HL-60 (cell line): Measurements from ENCODE around the gene PRDM2.

ENCODE experiments used
- DNase-seq, 2 experiments: peaks; one replicate each; pipeline ENCODE4 v3.0.0-alpha.2; 2010 to 2020; ENCODE audit warnings: low read depth in 1 of 2, low spot score in 1 of 2
- H3K27ac ChIP-seq: fragments of 250-450 bp; sonication (Bioruptor Pico); replicated peaks from 2 replicates; pipeline ENCODE4 v1.5.1; 2020; ENCODE audit warnings: mild to moderate bottlenecking, moderate library complexity
- H3K27me3 ChIP-seq: fragments of 250-450 bp; sonication (Bioruptor Pico); 2 replicates; pipeline ENCODE4 v1.5.1; 2021; ENCODE audit warnings: mild to moderate bottlenecking, moderate library complexity; ENCODE audit not compliant: insufficient read depth, poor library complexity, severe bottlenecking
- H3K4me3 ChIP-seq: replicated peaks from 2 replicates; pipeline ENCODE4 v1.5.1; 2011; ENCODE audit warnings: mild to moderate bottlenecking, control low read depth, low read length; ENCODE audit not compliant: insufficient read depth
- CTCF ChIP-seq: IDR thresholded peaks from one replicate; pipeline ENCODE4 v1.5.1; 2011; ENCODE audit warnings: low read length, control low read depth, inconsistent platforms; ENCODE audit not compliant: insufficient read depth
- GABPA ChIP-seq: IDR thresholded peaks from 2 replicates; pipeline ENCODE4 v1.6.1; 2012; ENCODE audit warnings: low read depth
- POLR2AphosphoS5 ChIP-seq: IDR thresholded peaks from 2 replicates; pipeline ENCODE4 v1.6.1; 2012; ENCODE audit warnings: low read depth
- REST ChIP-seq: IDR thresholded peaks from 2 replicates; pipeline ENCODE4 v1.6.1; 2012; ENCODE audit warnings: low read depth; ENCODE audit not compliant: insufficient replicate concordance
- SPI1 ChIP-seq: IDR thresholded peaks from 2 replicates; pipeline ENCODE4 v1.6.1; 2012; ENCODE audit warnings: low read depth, mild to moderate bottlenecking, borderline replicate concordance

Gene PRDM2

GRCh38 chr1:13836631-13837030, 136.6 kb downstream of the PRDM2 start:
- no peak overlapping the region for H3K4me3 ChIP-seq
- no peaks in the 10 kb centered on the region for H3K27me3 ChIP-seq
- H3K27ac ChIP-seq, result no peak overlapping the region
- TF ChIP-seq CTCF (no peak), POLR2AphosphoS5 (no peak), REST (no peak), GABPA (no peak)
- DNase-seq, result no peak

GRCh38 chr1:13838236-13838635, 138.2 kb downstream of the PRDM2 start:
- TF ChIP-seq REST, result no peak
- TF ChIP-seq SPI1, result no peak
- no peak for TF ChIP-seq CTCF
- no peak for TF ChIP-seq GABPA
- no peak for TF ChIP-seq POLR2AphosphoS5
- H3K4me3 ChIP-seq, result no peak overlapping the region

GRCh38 chr1:13842497-13842896, 142.5 kb downstream of the PRDM2 start:
- no peak for DNase-seq
- H3K27ac ChIP-seq, result no peak overlapping the region
- no peak overlapping the region for H3K4me3 ChIP-seq
- H3K27me3 ChIP-seq, result peaks cover 7% of the 10 kb centered on the region
- TF ChIP-seq SPI1 (no peak), REST (no peak), POLR2AphosphoS5 (no peak), GABPA (no peak), CTCF (no peak)

More at GRCh38 chr1:13838236-13838635, 138.2 kb downstream of the PRDM2 start:
- H3K27ac ChIP-seq, result no peak overlapping the region
- DNase-seq, result no peak
- H3K27me3 ChIP-seq, result peaks cover 4% of the 10 kb centered on the region
